ENCODE measurements around the gene HUWE1.

Gene HUWE1

DNA sequence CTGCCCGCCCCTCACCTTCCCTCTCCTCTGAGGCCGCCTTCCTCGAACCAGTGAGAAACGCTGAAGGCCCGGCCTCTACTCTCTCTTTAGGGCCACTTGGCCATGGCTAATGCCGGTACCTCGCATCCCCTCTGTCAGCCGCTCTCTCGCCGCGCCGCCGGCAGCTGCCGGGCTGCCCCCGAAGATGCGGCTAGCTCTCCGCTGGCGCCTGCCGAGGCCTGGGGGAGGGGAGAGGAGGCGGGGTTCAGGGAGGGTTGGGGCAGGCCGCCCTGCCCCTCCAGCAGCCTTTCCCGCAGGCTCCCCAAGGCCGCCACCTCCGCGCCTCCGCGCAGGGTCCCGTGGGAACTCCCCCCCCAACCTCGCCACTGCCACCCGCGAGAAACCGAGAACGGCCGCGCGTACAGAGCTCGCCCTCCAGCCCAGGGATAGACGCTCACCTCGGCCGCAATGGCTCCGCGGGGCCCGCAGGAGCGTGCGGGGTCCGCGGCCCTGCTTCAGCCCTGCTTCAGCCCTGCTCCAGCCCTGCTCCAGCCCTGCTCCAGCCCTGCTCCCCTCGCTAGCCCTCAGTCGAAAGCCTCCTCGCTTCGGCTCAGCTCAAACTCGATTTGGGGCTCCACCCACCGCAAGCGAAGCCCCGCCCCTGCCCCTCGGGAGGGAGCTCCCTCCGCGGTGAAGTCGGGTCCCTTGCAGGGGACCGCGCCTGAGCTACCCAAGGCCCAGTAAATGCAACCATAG, at the start of gene HUWE1:
TSS of gene HUWE1 (minus strand) at position 569 of the 735 bp plus-strand sequence. CDS start 32,612 bp downstream, outside the sequence.
- peak; percentile 44 for ATAC-seq (ENCODE audit: low read depth)
- H3K27ac ChIP-seq (ENCODE audit: poor library complexity, severe bottlenecking): peak within 1 kb of the TSS; percentile 81

DNA sequence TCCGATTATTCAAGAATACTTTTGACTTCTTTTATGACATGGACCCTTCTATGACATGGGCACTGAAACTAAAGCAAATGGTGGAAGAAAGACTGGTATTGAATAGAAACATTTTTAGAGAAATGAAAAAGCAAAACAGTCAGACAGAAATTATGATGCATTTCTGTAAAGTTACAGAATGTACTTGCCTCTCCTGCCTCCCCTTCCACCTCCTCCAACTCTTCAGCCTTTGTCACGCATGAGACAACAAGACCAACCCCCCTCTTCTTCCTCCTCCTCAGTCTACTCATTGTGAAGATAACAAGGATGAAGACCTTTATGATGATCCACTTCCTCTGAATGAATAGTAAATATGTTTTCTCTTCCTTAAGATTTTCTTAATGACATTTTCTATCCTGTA, 46.3 kb upstream of the HUWE1 start:
- ATAC-seq (ENCODE audit: low read depth) (no peak), DNase-seq (ENCODE audit: low spot score) (no peak)
- no peaks in the 10 kb centered on the region for H3K4me1 ChIP-seq (ENCODE audit: insufficient read depth, poor library complexity, severe bottlenecking)
- H3K27me3 ChIP-seq (ENCODE audit: insufficient read depth, poor library complexity, severe bottlenecking): no peaks in the 10 kb centered on the region
- TF ChIP-seq CTCF (IDR thresholded peaks at IDR 0.05; ENCODE audit: poor library complexity, severe bottlenecking): no peak
- H3K36me3 ChIP-seq (ENCODE audit: low read depth): no peaks in the 10 kb centered on the region
- no peak overlapping the region for H3K4me3 ChIP-seq (ENCODE audit: severe bottlenecking)
- no peaks in the 10 kb centered on the region for H3K9me3 ChIP-seq (ENCODE audit: severe bottlenecking)
- H3K27ac ChIP-seq (ENCODE audit: poor library complexity, severe bottlenecking): no peak overlapping the region

More for the DNA sequence above, at the start of gene HUWE1:
- Histone ChIP-seq H3K27me3 (ENCODE audit: insufficient read depth, poor library complexity, severe bottlenecking) (no peaks in the 10 kb centered on the region), H3K9me3 (ENCODE audit: severe bottlenecking) (no peaks in the 10 kb centered on the region), H3K36me3 (ENCODE audit: low read depth) (peaks cover 12% of the 10 kb centered on the region), H3K4me3 (ENCODE audit: severe bottlenecking) (peak within 1 kb of the TSS; percentile 61), H3K4me1 (ENCODE audit: insufficient read depth, poor library complexity, severe bottlenecking) (peaks cover 8% of the 10 kb centered on the region)
- DNase-seq (ENCODE audit: low spot score): peak; percentile 60
- no peak for TF ChIP-seq CTCF (IDR thresholded peaks at IDR 0.05; ENCODE audit: poor library complexity, severe bottlenecking)

GRCh38 chrX:53729751-53730150, 43.2 kb upstream of the HUWE1 start:
- ATAC-seq (ENCODE audit: low read depth) (no peak), DNase-seq (ENCODE audit: low spot score) (no peak)
- peaks cover 12% of the 10 kb centered on the region for H3K4me1 ChIP-seq (ENCODE audit: insufficient read depth, poor library complexity, severe bottlenecking)
- H3K9me3 ChIP-seq (ENCODE audit: severe bottlenecking): no peaks in the 10 kb centered on the region
- TF ChIP-seq CTCF (IDR thresholded peaks at IDR 0.05; ENCODE audit: poor library complexity, severe bottlenecking): no peak
- H3K4me3 ChIP-seq (ENCODE audit: severe bottlenecking): no peak overlapping the region
- no peaks in the 10 kb centered on the region for H3K36me3 ChIP-seq (ENCODE audit: low read depth)
- no peak overlapping the region for H3K27ac ChIP-seq (ENCODE audit: poor library complexity, severe bottlenecking)
- H3K27me3 ChIP-seq (ENCODE audit: insufficient read depth, poor library complexity, severe bottlenecking): no peaks in the 10 kb centered on the region

- H3K27me3 ChIP-seq (ENCODE audit: insufficient read depth, poor library complexity, severe bottlenecking): no peaks in the 10 kb centered on the region
- H3K4me3 ChIP-seq (ENCODE audit: severe bottlenecking): no peak overlapping the region
- TF ChIP-seq CTCF (IDR thresholded peaks at IDR 0.05; ENCODE audit: poor library complexity, severe bottlenecking): no peak
- no peak for DNase-seq (ENCODE audit: low spot score)
- ATAC-seq (ENCODE audit: low read depth): no peak
- no peaks in the 10 kb centered on the region for H3K9me3 ChIP-seq (ENCODE audit: severe bottlenecking)
- peaks cover 12% of the 10 kb centered on the region for H3K4me1 ChIP-seq (ENCODE audit: insufficient read depth, poor library complexity, severe bottlenecking)
- no peak overlapping the region for H3K27ac ChIP-seq (ENCODE audit: poor library complexity, severe bottlenecking)
- H3K36me3 ChIP-seq (ENCODE audit: low read depth): no peaks in the 10 kb centered on the region
Observed at GRCh38 chrX:53728506-53728905, 42.0 kb upstream of the HUWE1 start.

DNA sequence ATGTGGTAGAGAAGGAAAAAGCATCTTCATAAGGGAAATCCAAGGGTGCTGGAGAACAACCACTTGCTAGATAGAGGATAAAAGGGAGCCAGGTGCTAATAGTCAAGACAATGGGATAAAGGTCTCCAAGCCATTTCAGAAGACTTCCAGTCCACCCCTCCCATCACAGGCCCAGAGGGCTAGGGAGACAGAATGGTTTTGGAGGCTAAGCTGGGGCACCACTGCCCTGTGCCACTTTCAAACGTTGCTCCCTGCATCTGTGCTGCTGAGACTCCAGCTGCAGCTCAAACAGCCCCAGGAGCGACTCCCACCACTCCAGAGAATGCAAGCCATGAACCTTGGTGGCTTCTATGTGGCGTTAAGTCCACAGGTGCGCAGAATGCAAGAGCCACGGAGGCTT, 38.4 kb upstream of the HUWE1 start:
- Histone ChIP-seq H3K27ac (ENCODE audit: poor library complexity, severe bottlenecking) (no peak overlapping the region), H3K4me1 (ENCODE audit: insufficient read depth, poor library complexity, severe bottlenecking) (peaks cover 12% of the 10 kb centered on the region), H3K27me3 (ENCODE audit: insufficient read depth, poor library complexity, severe bottlenecking) (no peaks in the 10 kb centered on the region), H3K36me3 (ENCODE audit: low read depth) (no peaks in the 10 kb centered on the region), H3K4me3 (ENCODE audit: severe bottlenecking) (no peak overlapping the region), H3K9me3 (ENCODE audit: severe bottlenecking) (no peaks in the 10 kb centered on the region)
- DNase-seq (ENCODE audit: low spot score): no peak
- TF ChIP-seq CTCF (IDR thresholded peaks at IDR 0.05; ENCODE audit: poor library complexity, severe bottlenecking): no peak
- ATAC-seq (ENCODE audit: low read depth): no peak
